Suprapubic skin (tissue), 3 donors: ENCODE measurements around the gene MPDZ.

Experiments
- CTCF ChIP-seq, 2 donors: fragments of 200-600 bp in 1 of 2; fragments of 450-650 bp in 1 of 2; sonication (generic) in 1 of 2; IDR thresholded peaks; one replicate each; pipeline ENCODE4 v1.5.1; 2016 to 2019; ENCODE audit warnings: antibody characterized with exemption in 2 of 2, mild to moderate bottlenecking in 1 of 2, moderate library complexity in 1 of 2
- POLR2AphosphoS5 ChIP-seq, 3 donors: sonication (generic); formaldehyde crosslinking; IDR thresholded peaks; one replicate each; pipeline ENCODE4 v1.6.1; 2017; ENCODE audit warnings: antibody characterized with exemption in 3 of 3

GRCh38 chr9:13128266-13128860 is 151.1 kb downstream of the MPDZ start:
- TF ChIP-seq POLR2AphosphoS5 (IDR thresholded peaks at IDR 0.05) (no peak), CTCF (IDR thresholded peaks at IDR 0.05) (no peak)
